ENCODE data around the gene TRIM71.

GRCh38 chr3:32835049-32835371 lies 17.2 kb downstream of the TRIM71 start:
- TF ChIP-seq, protein P1, sequence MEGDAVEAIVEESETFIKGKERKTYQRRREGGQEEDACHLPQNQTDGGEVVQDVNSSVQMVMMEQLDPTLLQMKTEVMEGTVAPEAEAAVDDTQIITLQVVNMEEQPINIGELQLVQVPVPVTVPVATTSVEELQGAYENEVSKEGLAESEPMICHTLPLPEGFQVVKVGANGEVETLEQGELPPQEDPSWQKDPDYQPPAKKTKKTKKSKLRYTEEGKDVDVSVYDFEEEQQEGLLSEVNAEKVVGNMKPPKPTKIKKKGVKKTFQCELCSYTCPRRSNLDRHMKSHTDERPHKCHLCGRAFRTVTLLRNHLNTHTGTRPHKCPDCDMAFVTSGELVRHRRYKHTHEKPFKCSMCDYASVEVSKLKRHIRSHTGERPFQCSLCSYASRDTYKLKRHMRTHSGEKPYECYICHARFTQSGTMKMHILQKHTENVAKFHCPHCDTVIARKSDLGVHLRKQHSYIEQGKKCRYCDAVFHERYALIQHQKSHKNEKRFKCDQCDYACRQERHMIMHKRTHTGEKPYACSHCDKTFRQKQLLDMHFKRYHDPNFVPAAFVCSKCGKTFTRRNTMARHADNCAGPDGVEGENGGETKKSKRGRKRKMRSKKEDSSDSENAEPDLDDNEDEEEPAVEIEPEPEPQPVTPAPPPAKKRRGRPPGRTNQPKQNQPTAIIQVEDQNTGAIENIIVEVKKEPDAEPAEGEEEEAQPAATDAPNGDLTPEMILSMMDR (IDR thresholded peaks at IDR 0.05), result no peak
- no peak for TF ChIP-seq POLR2A (IDR thresholded peaks at IDR 0.05)
